Large intestine (tissue), 3 donors: Measurements from ENCODE around the gene BANP. TPM values are rescaled to one million over a fixed set of nuclear protein-coding genes. Genes with fewer than 3 reads are reported as not detected.
"Not testable (repeated sequence)": the region's sequence is repeated elsewhere in the genome, so short reads cannot be mapped to it uniquely, and the experiment has no call there.

Experiments used
- DNase-seq, 2 donors: peaks; one replicate each; pipeline versions ENCODE4 v3.0.0 to v3.0.0-alpha.2; 2013
- H3K27ac ChIP-seq: one replicate; pipeline ENCODE4 v1.5.1; 2013; ENCODE audit warnings: low read length
- H3K27me3 ChIP-seq: 2 replicates; pipeline ENCODE4 v1.6.1; 2013; ENCODE audit warnings: low read length; ENCODE audit not compliant: control insufficient read depth, insufficient read depth
- H3K36me3 ChIP-seq: 2 replicates; pipeline ENCODE4 v1.6.1; 2013; ENCODE audit warnings: low read length; ENCODE audit not compliant: control insufficient read depth, insufficient read depth
- H3K4me1 ChIP-seq: one replicate; pipeline ENCODE4 v1.6.1; 2013; ENCODE audit warnings: low read length; ENCODE audit not compliant: control insufficient read depth, insufficient read depth
- H3K4me3 ChIP-seq: one replicate; pipeline ENCODE4 v1.5.1; 2013; ENCODE audit warnings: low read length
- H3K9me3 ChIP-seq: one replicate; pipeline ENCODE4 v1.6.1; 2013; ENCODE audit warnings: mild to moderate bottlenecking, low read depth, low read length, moderate library complexity; ENCODE audit not compliant: control insufficient read depth
- WGBS: methylation state at CpG from one replicate; pipeline ENCODE4 v1.1.5; 2013; ENCODE audit warnings: low lambda C conversion rate; ENCODE audit not compliant: insufficient coverage; 5-methylcytosine and 5-hydroxymethylcytosine counted together
- polyA plus RNA-seq: library from polyadenylated mRNA; unstranded; fragments of 120-200 nt; gene quantifications from one replicate; pipeline ENCODE4 v1.2.1, GENCODE V29; 2013

Gene BANP
- polyA plus RNA-seq, 1 donor = 16.2 TPM

GRCh38 chr16:88014954-88015805 lies 63.9 kb downstream of the BANP start:
- peaks cover 4% of the 10 kb centered on the region for H3K4me1 ChIP-seq
- peaks cover 7% of the 10 kb centered on the region for H3K36me3 ChIP-seq
- WGBS = 100% methylated on average over 3 of the region's 32 CpGs
- no peaks in the 10 kb centered on the region for H3K27me3 ChIP-seq
- H3K4me3 ChIP-seq = no peak overlapping the region
- H3K9me3 ChIP-seq = no peaks in the 10 kb centered on the region
- no peak for DNase-seq
- no peak overlapping the region for H3K27ac ChIP-seq

- no peak overlapping the region for H3K27ac ChIP-seq
- H3K36me3 ChIP-seq = peaks cover 10% of the 10 kb centered on the region
- H3K4me1 ChIP-seq = peaks cover 4% of the 10 kb centered on the region
- H3K4me3 ChIP-seq = no peak overlapping the region
- no peaks in the 10 kb centered on the region for H3K9me3 ChIP-seq
- no CpG with 5 or more reads among the region's 9 CpGs for WGBS
- H3K27me3 ChIP-seq = no peaks in the 10 kb centered on the region
- no peak for DNase-seq
Measured at GRCh38 chr16:88015806-88016140, 64.5 kb downstream of the BANP start.

GRCh38 chr16:88016386-88016785 lies 65.2 kb downstream of the BANP start:
- not testable (repeated sequence) for DNase-seq, H3K9me3 ChIP-seq, H3K27ac ChIP-seq, H3K27me3 ChIP-seq, H3K4me1 ChIP-seq, H3K4me3 ChIP-seq
- H3K36me3 ChIP-seq = peaks cover 10% of the 10 kb centered on the region
- WGBS = no CpG with 5 or more reads among the region's 18 CpGs

- no peak for DNase-seq
- Histone ChIP-seq H3K4me1 (peaks cover 4% of the 10 kb centered on the region), H3K9me3 (no peaks in the 10 kb centered on the region), H3K27me3 (no peaks in the 10 kb centered on the region), H3K4me3 (no peak overlapping the region), H3K27ac (no peak overlapping the region), H3K36me3 (peaks cover 10% of the 10 kb centered on the region)
- WGBS = no CpG with 5 or more reads among the region's 11 CpGs
Measured at GRCh38 chr16:88016964-88017363, 65.7 kb downstream of the BANP start.

GRCh38 chr16:88017587-88018101 lies 66.4 kb downstream of the BANP start:
- H3K9me3 ChIP-seq = no peaks in the 10 kb centered on the region
- H3K4me1 ChIP-seq = peaks cover 4% of the 10 kb centered on the region
- no peak overlapping the region for H3K4me3 ChIP-seq
- peaks cover 11% of the 10 kb centered on the region for H3K36me3 ChIP-seq
- no peak for DNase-seq
- no CpG with 5 or more reads among the region's 19 CpGs for WGBS
- H3K27ac ChIP-seq = no peak overlapping the region
- H3K27me3 ChIP-seq = no peaks in the 10 kb centered on the region

GRCh38 chr16:88018382-88018781 lies 67.1 kb downstream of the BANP start:
- H3K27ac ChIP-seq, H3K4me1 ChIP-seq, DNase-seq, H3K9me3 ChIP-seq, H3K4me3 ChIP-seq, H3K27me3 ChIP-seq: not testable (repeated sequence)
- WGBS = no CpG with 5 or more reads among the region's 26 CpGs
- H3K36me3 ChIP-seq = peaks cover 16% of the 10 kb centered on the region

- H3K27ac ChIP-seq, H3K4me1 ChIP-seq, H3K27me3 ChIP-seq, H3K9me3 ChIP-seq, H3K4me3 ChIP-seq, DNase-seq: not testable (repeated sequence)
- no CpG with 5 or more reads among the region's 59 CpGs for WGBS
- H3K36me3 ChIP-seq = peaks cover 18% of the 10 kb centered on the region
Measured at GRCh38 chr16:88019041-88019820, 68.0 kb downstream of the BANP start.

GRCh38 chr16:88019821-88020515 lies 68.7 kb downstream of the BANP start:
- Histone ChIP-seq H3K36me3 (peaks cover 18% of the 10 kb centered on the region), H3K9me3 (no peaks in the 10 kb centered on the region), H3K4me1 (no peaks in the 10 kb centered on the region), H3K27me3 (no peaks in the 10 kb centered on the region), H3K27ac (no peak overlapping the region), H3K4me3 (no peak overlapping the region)
- WGBS = no CpG with 5 or more reads among the region's 23 CpGs
- DNase-seq = no peak

- DNase-seq = no peak
Measured at GRCh38 chr16:88020516-88020885, 69.3 kb downstream of the BANP start.

More at GRCh38 chr16:88020516-88020885, 69.3 kb downstream of the BANP start:
- Histone ChIP-seq H3K27me3 (no peaks in the 10 kb centered on the region), H3K9me3 (no peaks in the 10 kb centered on the region), H3K27ac (no peak overlapping the region), H3K4me1 (no peaks in the 10 kb centered on the region), H3K36me3 (peaks cover 18% of the 10 kb centered on the region), H3K4me3 (no peak overlapping the region)
- no CpG with 5 or more reads among the region's 10 CpGs for WGBS
